SK-MEL-5 (cell line): ENCODE results near the gene CMTR1. TPM values are rescaled to one million over a fixed set of nuclear protein-coding genes. Genes with fewer than 3 reads are reported as not detected.

Experiments used
- total RNA-seq: library from RNA; depleted of rRNA; stranded (reverse); fragments of >200 nt; shearing (Covaris generic); gene quantifications from 2 replicates; pipeline ENCODE4 v1.2.3, GENCODE V29; 2014; rRNA removed

The CMTR1 gene
- total RNA-seq, 1 experiment from 2014 or later: 32.9 TPM

Other genes starting within 250 kb of the CMTR1 start
- 6.5 and 7.1 TPM in 2 replicates for gene TBC1D22B, start 175.4 kb upstream of the CMTR1 start, total RNA-seq
- 0.11 and 0.40 TPM in 2 replicates for gene TMEM217, start 175.1 kb upstream of the CMTR1 start, total RNA-seq
- gene RNF8, start 79.2 kb upstream of the CMTR1 start, total RNA-seq: 23.4 and 29.0 TPM in 2 replicates
- gene CCDC167, start 66.7 kb downstream of the CMTR1 start, total RNA-seq: 31.1 and 40.7 TPM in 2 replicates